ENCODE results near the gene CHPF. TPM values are rescaled to one million over a fixed set of nuclear protein-coding genes. Genes with fewer than 3 reads are reported as not detected.

The CHPF gene
- total and polyA plus RNA-seq, 2 donors (not counting 1 experiment from before 2014, with no cell fraction given) = 35.8 to 58.8 TPM

DNA sequence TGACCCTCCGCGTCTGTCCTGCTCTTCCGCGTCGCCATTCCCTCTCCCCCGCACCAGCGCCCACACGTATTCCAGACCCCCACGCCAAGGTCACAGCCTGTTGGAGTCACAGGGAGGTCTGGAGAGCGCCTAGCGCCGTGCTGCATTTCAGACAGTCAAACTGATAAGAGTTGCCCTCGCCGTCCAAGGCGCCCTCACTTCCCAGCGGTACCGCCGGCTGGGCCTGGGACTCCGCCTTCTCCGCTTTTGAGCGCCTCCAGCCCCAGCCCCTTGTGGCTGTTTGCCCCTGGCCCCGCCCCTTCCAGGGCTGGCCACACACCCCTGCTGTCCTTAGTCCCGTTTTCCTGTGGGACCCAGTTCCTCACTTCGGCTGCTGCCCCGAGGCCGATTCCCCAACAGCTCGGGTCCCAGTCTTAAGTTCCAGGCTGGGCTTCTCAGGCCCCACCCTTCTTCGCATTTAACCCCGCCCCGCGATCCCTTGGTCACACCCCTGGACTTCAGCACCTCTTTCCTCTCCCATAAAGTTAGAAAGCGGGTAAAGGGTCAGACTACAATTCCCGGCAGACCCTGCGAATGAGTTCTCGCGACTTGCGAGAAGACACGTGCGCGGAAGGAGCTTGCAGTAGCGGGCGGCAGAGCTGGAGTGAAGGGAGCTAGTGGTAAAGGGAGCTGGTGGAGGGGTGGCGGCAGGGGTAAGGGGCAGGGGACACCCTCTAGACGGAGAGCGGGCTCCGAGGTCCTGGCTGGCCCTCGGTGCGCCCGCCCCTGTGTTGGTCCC lies 45.1 kb downstream of the CHPF start, which contains the start of gene GMPPA:
GMPPA (plus strand) TSS at position 612 of the 778 bp plus-strand sequence. CDS start 1,085 bp downstream, outside the sequence.
- DNase-seq (ENCODE audit: low read depth in 2 of 2) = peak; percentile 99
- Histone ChIP-seq H3K79me2 (ENCODE audit: control insufficient read depth, insufficient read depth, low read length) (peaks cover 6% of the 10 kb centered on the region), H3K4me3 (replicated peaks in 1 of 4; ENCODE audit: control extremely low read depth in 1 of 4, insufficient read depth in 1 of 4, low read depth in 3 of 4, low read length in 4 of 4) (peak within 1 kb of the TSS; percentile 53 to 90 (median 80)), H3K27me3 (ENCODE audit: control insufficient read depth, insufficient read depth, low read length) (peaks cover 17% of the 10 kb centered on the region), H3K36me3 (ENCODE audit: control insufficient read depth, insufficient read depth, low read length) (peaks cover 4% of the 10 kb centered on the region), H3K4me1 (ENCODE audit: control insufficient read depth, extremely low read depth, insufficient read depth, low read length) (peaks cover 9% of the 10 kb centered on the region), H3K9me3 (ENCODE audit: control insufficient read depth, insufficient read depth, low read depth, low read length) (no peaks in the 10 kb centered on the region), H3K27ac (ENCODE audit: insufficient read depth, low read length) (peak within 1 kb of the TSS; percentile 78), H3K4me2 (ENCODE audit: extremely low read depth, insufficient read depth, low read length) (peak within 1 kb of the TSS; percentile 92), H2AFZ (ENCODE audit: low read length) (peak within 1 kb of the TSS; percentile 46), H3K9ac (ENCODE audit: insufficient read depth, low read length) (peak within 1 kb of the TSS; percentile 69), H4K20me1 (ENCODE audit: control insufficient read depth, extremely low read depth, insufficient read depth, low read length) (no peaks in the 10 kb centered on the region)
- TF ChIP-seq EZH2 (IDR thresholded peaks at IDR 0.05; ENCODE audit: low read length, missing control alignments) = no peak
- TF ChIP-seq, protein P1, sequence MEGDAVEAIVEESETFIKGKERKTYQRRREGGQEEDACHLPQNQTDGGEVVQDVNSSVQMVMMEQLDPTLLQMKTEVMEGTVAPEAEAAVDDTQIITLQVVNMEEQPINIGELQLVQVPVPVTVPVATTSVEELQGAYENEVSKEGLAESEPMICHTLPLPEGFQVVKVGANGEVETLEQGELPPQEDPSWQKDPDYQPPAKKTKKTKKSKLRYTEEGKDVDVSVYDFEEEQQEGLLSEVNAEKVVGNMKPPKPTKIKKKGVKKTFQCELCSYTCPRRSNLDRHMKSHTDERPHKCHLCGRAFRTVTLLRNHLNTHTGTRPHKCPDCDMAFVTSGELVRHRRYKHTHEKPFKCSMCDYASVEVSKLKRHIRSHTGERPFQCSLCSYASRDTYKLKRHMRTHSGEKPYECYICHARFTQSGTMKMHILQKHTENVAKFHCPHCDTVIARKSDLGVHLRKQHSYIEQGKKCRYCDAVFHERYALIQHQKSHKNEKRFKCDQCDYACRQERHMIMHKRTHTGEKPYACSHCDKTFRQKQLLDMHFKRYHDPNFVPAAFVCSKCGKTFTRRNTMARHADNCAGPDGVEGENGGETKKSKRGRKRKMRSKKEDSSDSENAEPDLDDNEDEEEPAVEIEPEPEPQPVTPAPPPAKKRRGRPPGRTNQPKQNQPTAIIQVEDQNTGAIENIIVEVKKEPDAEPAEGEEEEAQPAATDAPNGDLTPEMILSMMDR (conservative IDR thresholded peaks at IDR 0.05 in 1 of 2, IDR thresholded peaks at IDR 0.05 in 1 of 2; ENCODE audit: low read depth in 1 of 2, low read length in 2 of 2) = no peak

DNA sequence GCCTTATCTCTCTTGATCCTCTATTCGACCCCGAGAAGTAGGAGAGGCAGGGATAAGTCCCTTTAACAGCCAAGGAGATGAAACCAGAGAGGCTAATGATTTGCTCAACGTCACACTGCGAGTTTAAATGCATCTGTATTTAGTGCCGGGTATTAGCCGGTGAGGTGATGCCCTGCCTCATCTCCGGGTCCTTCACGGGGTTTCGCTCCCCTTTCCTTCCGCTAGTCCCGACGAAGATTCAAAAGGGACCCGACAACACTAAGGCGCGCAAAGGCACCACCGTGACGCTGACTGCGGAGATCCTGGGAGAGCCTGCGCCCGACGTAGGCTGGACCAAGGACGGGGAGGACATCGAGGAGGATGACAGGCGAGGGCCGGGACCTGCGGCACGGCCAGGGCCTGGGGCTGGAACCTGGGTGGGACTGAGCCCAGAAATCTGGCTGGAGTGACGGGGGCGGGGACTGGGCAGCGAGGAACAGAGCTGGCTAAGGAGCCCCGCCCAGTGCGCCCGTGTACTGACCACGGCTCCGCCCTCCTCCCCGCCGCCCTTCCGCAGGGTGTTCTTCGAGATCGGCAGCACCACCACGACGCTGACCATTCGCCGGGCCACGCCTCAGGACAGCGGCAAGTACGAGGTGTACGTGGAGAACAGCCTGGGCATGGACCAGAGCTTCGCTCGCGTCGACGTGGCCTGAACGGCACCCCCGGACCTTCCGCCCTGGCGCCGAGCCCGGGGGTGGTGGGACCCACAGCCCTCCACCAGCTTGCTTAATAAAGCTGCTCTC lies 45.9 kb downstream of the CHPF start:
- Histone ChIP-seq H3K27me3 (ENCODE audit: control insufficient read depth, insufficient read depth, low read length) (peaks cover 17% of the 10 kb centered on the region), H2AFZ (ENCODE audit: low read length) (peak overlapping the region; percentile 46), H3K9ac (ENCODE audit: insufficient read depth, low read length) (peak overlapping the region; percentile 58), H3K4me3 (replicated peaks in 1 of 4; ENCODE audit: control extremely low read depth in 1 of 4, insufficient read depth in 1 of 4, low read depth in 3 of 4, low read length in 4 of 4) (peak overlapping the region; percentile 53 to 90 (median 80)), H3K27ac (ENCODE audit: insufficient read depth, low read length) (peak overlapping the region; percentile 78), H3K9me3 (ENCODE audit: control insufficient read depth, insufficient read depth, low read depth, low read length) (no peaks in the 10 kb centered on the region), H3K79me2 (ENCODE audit: control insufficient read depth, insufficient read depth, low read length) (peaks cover 6% of the 10 kb centered on the region), H3K36me3 (ENCODE audit: control insufficient read depth, insufficient read depth, low read length) (peaks cover 4% of the 10 kb centered on the region), H3K4me2 (ENCODE audit: extremely low read depth, insufficient read depth, low read length) (peak overlapping the region; percentile 92), H3K4me1 (ENCODE audit: control insufficient read depth, extremely low read depth, insufficient read depth, low read length) (peaks cover 9% of the 10 kb centered on the region), H4K20me1 (ENCODE audit: control insufficient read depth, extremely low read depth, insufficient read depth, low read length) (no peaks in the 10 kb centered on the region)
- DNase-seq (ENCODE audit: low read depth in 2 of 2) = peak; percentile 80 to 86
- TF ChIP-seq, protein P1 (conservative IDR thresholded peaks at IDR 0.05 in 1 of 2, IDR thresholded peaks at IDR 0.05 in 1 of 2; ENCODE audit: low read depth in 1 of 2, low read length in 2 of 2) = no peak
- no peak for TF ChIP-seq EZH2 (IDR thresholded peaks at IDR 0.05; ENCODE audit: low read length, missing control alignments)
